NCI-H2196 (cell line): ENCODE data around the gene BCR.
"Not testable (repeated sequence)": the region's sequence is repeated elsewhere in the genome, so short reads cannot be mapped to it uniquely, and the experiment has no call there.

Experiments used
- DNase-seq: peaks from one replicate; lab custom pipeline; 2025; ENCODE audit not compliant: unreplicated experiment; lab: John Stamatoyannopoulos, UW

BCR gene

GRCh38 chr22:23309261-23309660 is 129.0 kb downstream of the BCR start:
- not testable (repeated sequence) for DNase-seq

- DNase-seq: not testable (repeated sequence)
Measured at GRCh38 chr22:23310443-23311097, 130.3 kb downstream of the BCR start.

GRCh38 chr22:23311635-23312420 is 131.5 kb downstream of the BCR start:
- DNase-seq: not testable (repeated sequence)

GRCh38 chr22:23313791-23314567 is 133.7 kb downstream of the BCR start:
- no peak for DNase-seq

GRCh38 chr22:23315341-23315917 is 135.1 kb downstream of the BCR start:
- DNase-seq: peak; percentile 44

GRCh38 chr22:23316596-23316995 is 136.3 kb downstream of the BCR start:
- DNase-seq: not testable (repeated sequence)

GRCh38 chr22:23318316-23318715 is 138.0 kb downstream of the BCR start:
- not testable (repeated sequence) for DNase-seq

GRCh38 chr22:23322497-23323080 is 142.3 kb downstream of the BCR start:
- DNase-seq: not testable (repeated sequence)

GRCh38 chr22:23323960-23324688 is 143.8 kb downstream of the BCR start:
- not testable (repeated sequence) for DNase-seq

- no peak for DNase-seq
Measured at GRCh38 chr22:23325183-23325582, 144.9 kb downstream of the BCR start.

- DNase-seq: not testable (repeated sequence)
Measured at GRCh38 chr22:23333822-23334221, 153.5 kb downstream of the BCR start.

- DNase-seq: not testable (repeated sequence)
Measured at GRCh38 chr22:23337672-23338071, 157.4 kb downstream of the BCR start.

GRCh38 chr22:23341942-23342695 is 161.8 kb downstream of the BCR start:
- not testable (repeated sequence) for DNase-seq

- no peak for DNase-seq
Measured at GRCh38 chr22:23351321-23351720, 171.0 kb downstream of the BCR start.

GRCh38 chr22:23353004-23353403 is 172.7 kb downstream of the BCR start:
- no peak for DNase-seq

- DNase-seq: no peak
Measured at GRCh38 chr22:23353696-23354095, 173.4 kb downstream of the BCR start.

GRCh38 chr22:23356094-23356493 is 175.8 kb downstream of the BCR start:
- no peak for DNase-seq

GRCh38 chr22:23357053-23357452 is 176.7 kb downstream of the BCR start:
- peak; percentile 56 for DNase-seq

- no peak for DNase-seq
Measured at GRCh38 chr22:23359583-23360123, 179.3 kb downstream of the BCR start.
